H9 (cell line): ENCODE data around the gene MAP3K21. TPM values are rescaled to one million over a fixed set of nuclear protein-coding genes. Genes with fewer than 3 reads are reported as not detected.

Source experiments
- DNase-seq: peaks from one replicate; pipeline ENCODE4 v3.0.0-alpha.2; 2017
- H2AFZ ChIP-seq: one replicate; pipeline ENCODE4 v1.6.1; 2013; ENCODE audit warnings: mild to moderate bottlenecking, low read length, control low read depth, moderate library complexity
- H2AK5ac ChIP-seq: 2 replicates; pipeline ENCODE4 v1.6.1; 2013; ENCODE audit warnings: low read length, control low read depth, mixed read lengths; ENCODE audit not compliant: insufficient read length
- H2BK120ac ChIP-seq: one replicate; pipeline ENCODE4 v1.6.1; 2013; ENCODE audit warnings: low read depth, mild to moderate bottlenecking, low read length, control low read depth, inconsistent platforms; ENCODE audit not compliant: poor library complexity, severe bottlenecking
- H2BK12ac ChIP-seq: 2 replicates; pipeline ENCODE4 v1.6.1; 2013; ENCODE audit warnings: low read length, control low read depth, mixed read lengths, low read depth; ENCODE audit not compliant: insufficient read length
- H2BK15ac ChIP-seq: 2 replicates; pipeline ENCODE4 v1.6.1; 2013; ENCODE audit warnings: low read depth, low read length, control low read depth
- H2BK20ac ChIP-seq: one replicate; pipeline ENCODE4 v1.6.1; 2013; ENCODE audit warnings: low read depth, mild to moderate bottlenecking, low read length, control low read depth, inconsistent platforms; ENCODE audit not compliant: poor library complexity, severe bottlenecking
- H2BK5ac ChIP-seq: 2 replicates; pipeline ENCODE4 v1.6.1; 2013; ENCODE audit warnings: low read length, control low read depth, mixed read lengths; ENCODE audit not compliant: insufficient read length
- H3K14ac ChIP-seq: 2 replicates; pipeline ENCODE4 v1.6.1; 2013; ENCODE audit warnings: low read length, control low read depth; ENCODE audit not compliant: insufficient read depth
- H3K18ac ChIP-seq: 2 replicates; pipeline ENCODE4 v1.6.1; 2013; ENCODE audit warnings: low read depth, mild to moderate bottlenecking, mixed read lengths, low read length, control low read depth; ENCODE audit not compliant: insufficient read length
- H3K23ac ChIP-seq: 2 replicates; pipeline ENCODE4 v1.6.1; 2013; ENCODE audit warnings: low read length, control low read depth, mixed read lengths, low read depth; ENCODE audit not compliant: insufficient read length
- H3K23me2 ChIP-seq: 2 replicates; pipeline ENCODE4 v1.6.1; 2013; ENCODE audit warnings: low read depth, mild to moderate bottlenecking, mixed read lengths, low read length, control low read depth; ENCODE audit not compliant: insufficient read length, poor library complexity, severe bottlenecking
- H3K27ac ChIP-seq: 2 replicates; pipeline ENCODE4 v1.5.1; 2013; ENCODE audit warnings: low read length, control low read depth, mixed read lengths, low read depth; ENCODE audit not compliant: insufficient read length
- H3K27me3 ChIP-seq: 2 replicates; pipeline ENCODE4 v1.6.1; 2013; ENCODE audit warnings: low read length, control low read depth, inconsistent platforms; ENCODE audit not compliant: insufficient read depth
- H3K4ac ChIP-seq: 2 replicates; pipeline ENCODE4 v1.6.1; 2013; ENCODE audit warnings: low read depth, mild to moderate bottlenecking, control low read depth, inconsistent platforms, low read length, moderate library complexity
- H3K4me1 ChIP-seq: 2 replicates; pipeline ENCODE4 v1.6.1; 2013; ENCODE audit warnings: low read length, control low read depth, inconsistent platforms; ENCODE audit not compliant: insufficient read depth
- H3K4me2 ChIP-seq: 2 replicates; pipeline ENCODE4 v1.6.1; 2013; ENCODE audit warnings: low read length, control low read depth, mixed read lengths; ENCODE audit not compliant: insufficient read length, insufficient read depth
- H3K56ac ChIP-seq: 2 replicates; pipeline ENCODE4 v1.6.1; 2013; ENCODE audit warnings: low read depth, mild to moderate bottlenecking, mixed read lengths, low read length, control low read depth; ENCODE audit not compliant: insufficient read length
- H3K79me1 ChIP-seq: 2 replicates; pipeline ENCODE4 v1.6.1; 2013; ENCODE audit warnings: low read depth, mild to moderate bottlenecking, moderate library complexity, low read length, control low read depth, inconsistent platforms; ENCODE audit not compliant: insufficient read depth, poor library complexity, severe bottlenecking
- H3K79me2 ChIP-seq: 2 replicates; pipeline ENCODE4 v1.6.1; 2013; ENCODE audit warnings: low read length, control low read depth, inconsistent platforms; ENCODE audit not compliant: insufficient read depth
- H3K9ac ChIP-seq: 2 replicates; pipeline ENCODE4 v1.6.1; 2013; ENCODE audit warnings: low read length, control low read depth, mixed read lengths; ENCODE audit not compliant: insufficient read length; ENCODE audit errors: extremely low read depth
- H3K9me3 ChIP-seq: one replicate; pipeline ENCODE4 v1.6.1; 2013; ENCODE audit warnings: low read depth, low read length, inconsistent platforms; ENCODE audit not compliant: control insufficient read depth
- H3T11ph ChIP-seq: one replicate; pipeline ENCODE4 v1.6.1; 2013; ENCODE audit warnings: mild to moderate bottlenecking, low read length, control low read depth, inconsistent platforms
- H4K20me1 ChIP-seq: one replicate; pipeline ENCODE4 v1.6.1; 2013; ENCODE audit not compliant: control insufficient read depth, insufficient read length, insufficient read depth
- H4K5ac ChIP-seq: 2 replicates; pipeline ENCODE4 v1.6.1; 2013; ENCODE audit warnings: low read depth, mild to moderate bottlenecking, mixed read lengths, low read length, control low read depth; ENCODE audit not compliant: insufficient read length
- H4K8ac ChIP-seq: replicated peaks from 2 replicates; pipeline ENCODE4 v1.6.1; 2013; ENCODE audit warnings: low read length, control low read depth, mixed read lengths, low read depth; ENCODE audit not compliant: insufficient read length
- H4K91ac ChIP-seq: 2 replicates; pipeline ENCODE4 v1.6.1; 2013; ENCODE audit warnings: low read depth, mild to moderate bottlenecking, moderate library complexity, mixed read lengths, low read length, control low read depth; ENCODE audit not compliant: insufficient read length
- H3K27ac Mint-ChIP-seq, 3 experiments: 2 replicates in 2 of 3; 3 replicates in 1 of 3; pipeline ENCODE4 v1.8.0; 2020 to 2021; ENCODE audit warnings: mixed read lengths in 3 of 3, mild to moderate bottlenecking in 1 of 3, moderate library complexity in 1 of 3
- H3K27me3 Mint-ChIP-seq: 2 replicates; pipeline ENCODE4 v1.8.0; 2021; ENCODE audit warnings: low read depth, mild to moderate bottlenecking, moderate library complexity, mixed read lengths
- H3K36me3 Mint-ChIP-seq, 3 experiments: 2 replicates in 2 of 3; 3 replicates in 1 of 3; pipeline ENCODE4 v1.8.0; 2020 to 2021; ENCODE audit warnings: low read depth in 3 of 3, mixed read lengths in 3 of 3; ENCODE audit not compliant: insufficient read depth in 1 of 3
- H3K4me1 Mint-ChIP-seq, 2 experiments: 2 replicates each; pipeline ENCODE4 v1.8.0; 2020; ENCODE audit warnings: mixed read lengths in 2 of 2
- H3K4me3 Mint-ChIP-seq, 2 experiments: 2 replicates in 1 of 2; 3 replicates in 1 of 2; pipeline ENCODE4 v1.8.0; 2020 to 2021; ENCODE audit warnings: mild to moderate bottlenecking in 2 of 2, mixed read lengths in 2 of 2, moderate library complexity in 1 of 2
- H3K9me3 Mint-ChIP-seq, 2 experiments: 2 replicates in 1 of 2; 3 replicates in 1 of 2; pipeline ENCODE4 v1.8.0; 2020; ENCODE audit warnings: mild to moderate bottlenecking in 2 of 2, mixed read lengths in 2 of 2, moderate library complexity in 1 of 2
- CTCF ChIP-seq: fragments of 200-600 bp; sonication (generic); conservative IDR thresholded peaks from 3 replicates; pipeline ENCODE4 v1.8.0; 2021; ENCODE audit warnings: antibody characterized with exemption, mild to moderate bottlenecking
- WGBS: extraction: QIAGEN DNeasy Blood & Tissue Kit; methylation state at CpG from one replicate; pipeline ENCODE4 v1.1.7; 2013; ENCODE audit warnings: missing lambda C conversion rate, low lambda C conversion rate, mixed read lengths; ENCODE audit not compliant: insufficient read length; ENCODE audit errors: extremely low coverage; 5-methylcytosine and 5-hydroxymethylcytosine counted together
- total RNA-seq: library from RNA; stranded (reverse); gene quantifications from 2 replicates; pipeline ENCODE4 v1.2.1, GENCODE V29; 2021

MAP3K21 gene
- total RNA-seq, 1 experiment from 2014 or later: 11.7 TPM

GRCh38 chr1:233390842-233391737 is 63.6 kb downstream of the MAP3K21 start:
- Histone ChIP-seq H3K79me1 (no peaks in the 10 kb centered on the region), H4K20me1 (no peaks in the 10 kb centered on the region), H3K4me1 (no peaks in the 10 kb centered on the region; the same call in 1 of the 2 replicates), H2BK120ac (no peak overlapping the region), H3K56ac (no peak overlapping the region), H3K79me2 (no peaks in the 10 kb centered on the region), H2BK20ac (no peak overlapping the region), H3T11ph (no peak overlapping the region), H3K9ac (no peak overlapping the region), H2BK5ac (no peak overlapping the region), H3K9me3 (no peaks in the 10 kb centered on the region), H2BK12ac (no peak overlapping the region), H3K4me2 (no peak overlapping the region), H2AK5ac (no peak overlapping the region), H4K8ac (no peak overlapping the region), H3K23ac (no peak overlapping the region), H2BK15ac (no peak overlapping the region), H3K14ac (no peak overlapping the region), H2AFZ (no peak overlapping the region), H3K4ac (no peak overlapping the region), H3K27me3 (no peaks in the 10 kb centered on the region), H3K27ac (no peak overlapping the region), H4K91ac (no peak overlapping the region), H4K5ac (no peak overlapping the region), H3K18ac (no peak overlapping the region), H3K23me2 (no peaks in the 10 kb centered on the region)
- H3K27ac Mint-ChIP-seq: no peak overlapping the region
- no peak for DNase-seq
- no peaks in the 10 kb centered on the region for H3K36me3 Mint-ChIP-seq
- no CpG with 5 or more reads among the region's 3 CpGs for WGBS
- 0 out of 5 replicates have a peak, but pooled peaks cover 0 to 4% of the 10 kb centered on the region in 2 experiments for H3K9me3 Mint-ChIP-seq
- no peak overlapping the region for H3K4me3 Mint-ChIP-seq
- peaks cover 8 to 10% of the 10 kb centered on the region in 2 experiments for H3K4me1 Mint-ChIP-seq
- no peaks in the 10 kb centered on the region; the same call in 1 of the 2 replicates for H3K27me3 Mint-ChIP-seq
- no peak for TF ChIP-seq CTCF
